HG02970 (cell line): ENCODE data around the gene PAM.

Source experiments
- ATAC-seq: cut with Tn5 transposase; IDR thresholded peaks from one replicate; pipeline ENCODE4 v1.9.1; 2021; ENCODE audit warnings: mild to moderate bottlenecking, moderate library complexity, moderate number of reproducible peaks; ENCODE audit not compliant: unreplicated experiment, low FRiP score

PAM gene

DNA sequence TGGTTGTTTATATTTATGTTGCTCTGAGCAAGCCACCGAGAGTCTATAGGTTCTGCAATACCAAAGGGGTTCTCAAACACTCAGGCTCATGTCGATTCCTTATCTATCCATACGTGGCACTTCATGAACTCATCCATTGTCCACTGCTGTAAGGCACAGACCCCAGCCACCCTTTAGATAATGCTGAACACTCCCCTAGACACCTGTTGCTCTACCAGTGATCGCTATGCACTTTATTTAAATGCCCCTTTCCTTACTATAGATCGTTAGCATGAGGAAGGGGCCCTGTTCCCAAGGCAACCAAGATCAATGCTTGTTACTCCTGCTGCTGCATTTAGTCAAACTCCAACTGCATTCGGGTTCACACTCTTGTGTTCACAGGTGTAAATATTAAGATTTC is 171.9 kb downstream of the PAM start:
- ATAC-seq = no peak

DNA sequence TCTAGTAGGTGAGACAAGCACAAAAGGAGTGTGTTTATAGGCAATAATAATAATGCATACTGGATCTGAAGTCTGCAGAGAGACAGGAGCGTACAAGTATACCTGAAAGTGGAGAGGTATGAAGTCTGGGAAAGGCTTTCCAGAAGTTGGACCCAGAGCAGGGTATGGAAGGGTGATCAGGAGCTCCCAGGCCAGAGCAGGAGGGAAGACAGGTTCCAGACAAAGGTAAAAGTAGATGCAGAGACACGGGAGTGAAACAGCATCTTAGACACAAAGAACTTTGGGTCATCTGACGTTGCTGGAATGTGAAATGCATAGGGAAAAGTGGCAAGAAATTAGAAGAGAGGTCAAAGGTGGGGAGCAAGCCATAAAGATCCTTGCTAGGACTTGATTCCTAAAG is 175.1 kb downstream of the PAM start:
- ATAC-seq = no peak

DNA sequence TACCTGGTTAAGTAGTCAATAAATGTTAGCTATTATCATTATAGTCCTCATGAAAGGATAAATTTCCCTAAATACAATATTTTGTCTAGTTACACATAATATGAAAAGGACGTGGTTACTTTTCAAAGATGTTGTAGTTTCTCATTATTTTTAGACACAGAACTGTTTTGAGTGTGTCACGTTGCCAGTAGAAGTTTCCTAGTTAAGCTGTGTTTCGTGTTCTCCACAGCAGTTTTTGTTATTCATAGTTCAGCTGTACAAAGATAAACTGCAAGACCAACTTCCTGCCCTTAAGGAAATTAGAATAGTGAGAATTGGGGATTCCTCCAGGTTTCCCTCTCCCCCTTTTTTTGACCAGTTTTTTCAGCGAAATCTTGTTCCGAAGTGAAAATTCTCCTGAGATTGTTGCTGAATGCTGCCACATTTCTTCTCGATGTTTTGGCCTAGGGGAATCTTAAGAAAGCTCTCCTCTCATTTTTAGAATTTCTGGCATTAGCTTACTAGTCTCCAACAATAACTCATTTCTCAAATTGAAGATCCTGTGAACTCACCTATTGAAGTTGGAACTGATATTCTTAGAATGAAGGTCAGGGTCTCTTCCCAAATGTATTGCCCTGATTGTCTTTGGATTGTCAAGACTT is 176.1 kb downstream of the PAM start:
- no peak for ATAC-seq

DNA sequence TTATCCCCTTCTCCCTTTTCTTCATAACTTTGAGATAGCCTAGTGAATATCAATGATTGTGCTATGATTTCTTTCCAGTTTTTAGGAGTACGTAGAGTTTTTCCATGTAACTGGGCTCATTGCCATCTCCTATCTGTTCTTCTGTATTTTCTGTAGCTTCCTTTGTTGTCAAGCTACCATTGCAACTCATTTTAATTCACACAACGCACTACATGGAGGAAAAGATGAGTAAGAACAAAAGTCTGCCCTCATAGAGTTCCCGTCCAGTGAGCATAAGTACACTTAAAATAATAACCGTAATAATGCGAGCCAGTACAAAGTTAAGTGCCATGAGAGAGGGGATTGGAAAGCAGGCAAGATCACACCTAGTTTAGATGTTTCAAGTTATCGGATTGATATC is 177.7 kb downstream of the PAM start:
- ATAC-seq = no peak

DNA sequence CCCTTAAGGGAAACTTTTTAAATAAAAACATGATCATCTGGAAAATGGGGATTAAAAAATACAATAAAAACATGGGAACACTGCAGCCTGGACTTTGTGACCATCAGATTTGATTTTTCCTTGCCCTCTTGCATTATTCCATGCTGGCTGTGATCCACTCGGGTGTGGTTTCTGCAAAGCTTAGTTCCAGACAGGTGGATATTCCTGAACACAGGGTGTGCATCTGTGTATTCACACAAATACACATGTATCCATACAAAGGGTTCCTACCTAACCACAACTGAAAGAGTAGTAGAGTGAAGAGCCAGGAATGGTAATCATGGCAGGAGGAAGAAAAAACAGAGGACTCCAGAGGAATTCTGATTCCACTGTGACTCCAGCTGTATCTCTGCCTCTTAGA is 178.2 kb downstream of the PAM start:
- ATAC-seq = no peak

DNA sequence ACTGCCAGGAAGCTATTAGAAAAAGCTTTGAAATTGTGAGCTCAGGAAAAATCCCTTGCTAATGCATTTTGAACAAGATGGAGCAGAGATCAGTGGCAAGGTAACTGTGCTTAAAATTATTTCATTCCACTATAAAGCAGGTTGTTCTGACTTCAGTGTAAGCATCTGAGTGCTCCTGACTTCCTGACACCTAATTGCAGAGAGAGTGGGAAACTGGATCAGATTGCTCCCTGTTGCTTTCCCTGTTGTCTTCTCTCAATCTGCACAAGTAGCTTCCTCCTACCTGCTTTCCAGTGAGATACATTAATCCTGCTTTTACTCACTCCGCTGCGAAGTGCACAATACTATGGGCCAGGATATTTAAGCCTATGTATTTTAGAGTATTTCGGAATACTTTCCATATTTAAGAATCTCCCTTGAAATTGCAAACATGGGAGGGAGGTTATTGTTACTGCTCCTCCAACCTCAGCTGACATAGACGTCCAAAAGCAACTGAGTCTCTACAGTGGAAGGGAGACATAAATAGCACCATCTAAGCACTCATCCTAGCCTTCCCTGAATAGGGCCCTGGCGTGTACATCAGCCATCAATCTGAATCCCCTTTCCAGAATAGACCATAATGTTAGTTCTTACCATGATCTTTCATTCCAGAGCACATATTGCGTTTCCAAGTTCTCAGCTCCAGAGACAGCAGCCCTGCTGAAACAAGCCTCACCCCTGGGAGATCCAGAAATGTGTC is 178.8 kb downstream of the PAM start:
- ATAC-seq = no peak

DNA sequence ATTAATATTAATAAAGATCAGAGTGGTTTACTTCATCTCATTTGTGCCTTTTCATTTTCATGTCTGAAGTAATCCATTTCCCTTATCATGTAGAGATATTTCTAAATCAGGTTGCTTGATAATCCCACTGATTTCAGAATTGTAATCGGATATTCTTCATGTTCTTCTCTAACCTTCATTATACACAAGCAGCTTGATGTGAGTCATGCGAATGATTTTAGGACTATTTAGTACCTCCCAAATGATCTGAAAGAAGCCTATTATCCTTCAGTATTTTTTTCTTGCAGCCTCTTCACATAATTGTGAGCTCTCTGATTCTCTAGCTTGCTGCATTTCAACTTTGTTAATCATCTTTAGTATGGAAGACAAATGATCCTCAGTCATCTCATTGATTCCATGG is 182.8 kb downstream of the PAM start:
- no peak for ATAC-seq

DNA sequence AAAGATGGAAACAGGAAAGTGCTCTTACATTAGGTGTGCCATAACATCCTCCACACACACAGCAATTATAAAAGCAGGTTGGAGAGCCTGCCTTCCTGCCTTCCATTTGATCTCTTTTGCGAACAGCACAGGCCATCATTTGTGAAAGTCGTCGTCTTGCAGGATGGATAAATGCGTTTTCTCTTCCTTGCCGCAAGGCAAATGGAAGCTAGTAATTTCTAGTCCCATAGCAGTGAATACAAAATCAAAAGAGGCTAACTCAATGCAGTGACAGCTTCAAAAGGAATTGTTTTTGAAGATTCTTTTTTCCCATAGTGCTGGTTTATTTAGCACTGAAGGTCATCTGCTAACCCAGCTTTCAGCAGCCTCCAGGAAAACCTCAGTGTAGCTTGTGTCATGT is 186.0 kb downstream of the PAM start:
- ATAC-seq = no peak

DNA sequence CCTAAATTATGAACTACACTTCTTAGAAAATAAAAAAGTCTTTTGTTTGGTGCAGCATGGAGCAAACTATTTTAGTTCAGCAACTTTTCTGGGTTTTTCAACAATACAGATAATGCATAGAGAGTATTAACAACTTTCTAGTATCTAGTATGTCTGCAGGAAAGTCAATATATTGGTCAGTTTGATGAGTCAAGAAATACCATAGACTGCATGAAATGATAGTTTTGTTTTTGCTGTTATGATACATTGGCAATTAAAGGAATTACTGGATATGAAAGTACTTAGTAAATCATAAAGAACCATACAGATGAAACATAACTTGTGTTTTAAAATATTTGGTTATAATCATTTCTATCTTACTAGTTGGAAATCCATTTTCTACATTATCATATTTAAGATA is 191.3 kb downstream of the PAM start:
- ATAC-seq = no peak

DNA sequence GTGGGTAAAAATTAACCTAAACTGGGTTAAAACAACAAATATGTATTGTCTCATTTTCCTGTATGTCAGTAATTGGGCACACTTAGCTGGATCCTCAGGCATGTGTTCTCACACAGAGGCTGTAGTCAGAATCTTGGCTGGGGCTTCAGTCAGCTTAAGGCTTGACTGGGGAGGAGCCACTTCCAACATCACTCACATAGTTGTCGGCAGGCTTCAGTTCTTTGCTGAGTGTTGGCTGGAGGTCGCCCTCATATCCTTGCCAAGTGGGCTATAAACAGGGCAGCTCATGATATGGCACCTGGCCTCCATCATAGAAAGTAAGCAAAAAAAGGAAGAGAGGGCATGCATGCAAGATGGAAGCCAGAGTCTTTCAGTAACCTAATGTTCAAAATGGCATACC is 191.9 kb downstream of the PAM start:
- no peak for ATAC-seq

DNA sequence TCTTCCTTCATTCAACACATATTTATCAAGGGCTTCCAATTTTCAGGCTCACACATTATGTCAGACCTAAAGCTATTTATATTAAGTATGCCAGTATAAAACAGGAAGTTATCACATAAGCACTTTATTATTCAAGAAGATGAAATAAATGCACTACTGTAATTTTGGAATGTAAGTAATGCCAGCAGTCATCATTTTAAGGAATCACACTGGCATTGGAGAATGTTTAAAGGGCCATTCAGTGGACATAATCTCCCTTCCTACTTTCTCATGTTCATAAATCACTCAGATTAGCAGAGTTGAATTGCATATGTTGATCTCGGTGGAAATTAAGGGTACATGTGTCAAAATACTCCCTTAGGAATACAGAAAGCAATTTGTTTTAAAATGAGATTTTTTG is 200.4 kb downstream of the PAM start:
- no peak for ATAC-seq

DNA sequence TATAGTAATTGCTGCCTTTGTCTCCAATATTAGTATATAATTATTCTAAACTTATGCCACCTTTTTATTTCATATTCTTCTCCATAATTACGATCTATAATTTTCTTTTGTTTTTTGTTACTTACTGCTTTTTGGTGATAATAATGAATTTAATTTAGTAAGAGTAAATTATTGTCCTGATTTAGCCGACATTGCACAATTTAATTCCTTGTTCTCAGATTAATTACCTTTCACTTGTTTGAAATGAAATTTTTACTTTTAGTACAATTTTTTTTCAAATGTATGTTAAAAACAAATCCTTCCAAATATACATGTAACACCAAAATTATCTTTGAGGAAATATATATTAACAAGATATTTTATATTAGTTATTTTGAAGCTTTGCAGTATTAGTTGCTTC is 201.5 kb downstream of the PAM start:
- ATAC-seq = no peak

DNA sequence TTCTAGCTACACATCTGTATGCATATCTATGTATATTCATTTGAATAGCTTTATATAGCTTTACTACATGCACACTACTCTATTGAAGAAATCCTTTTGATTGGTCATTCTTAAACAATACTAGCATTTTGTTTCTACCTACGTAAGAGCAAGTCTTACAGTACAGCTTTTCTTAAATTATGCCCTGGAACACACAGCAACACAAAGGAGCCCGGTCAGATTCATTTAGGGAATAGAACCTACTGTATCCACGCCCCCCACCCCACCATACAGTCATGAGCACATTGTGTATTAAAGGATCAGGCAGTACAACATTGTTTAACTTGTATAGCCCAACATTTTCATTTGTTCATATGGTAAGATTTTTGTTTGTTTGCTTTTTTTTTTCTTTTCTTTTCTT is 202.0 kb downstream of the PAM start:
- ATAC-seq = no peak

DNA sequence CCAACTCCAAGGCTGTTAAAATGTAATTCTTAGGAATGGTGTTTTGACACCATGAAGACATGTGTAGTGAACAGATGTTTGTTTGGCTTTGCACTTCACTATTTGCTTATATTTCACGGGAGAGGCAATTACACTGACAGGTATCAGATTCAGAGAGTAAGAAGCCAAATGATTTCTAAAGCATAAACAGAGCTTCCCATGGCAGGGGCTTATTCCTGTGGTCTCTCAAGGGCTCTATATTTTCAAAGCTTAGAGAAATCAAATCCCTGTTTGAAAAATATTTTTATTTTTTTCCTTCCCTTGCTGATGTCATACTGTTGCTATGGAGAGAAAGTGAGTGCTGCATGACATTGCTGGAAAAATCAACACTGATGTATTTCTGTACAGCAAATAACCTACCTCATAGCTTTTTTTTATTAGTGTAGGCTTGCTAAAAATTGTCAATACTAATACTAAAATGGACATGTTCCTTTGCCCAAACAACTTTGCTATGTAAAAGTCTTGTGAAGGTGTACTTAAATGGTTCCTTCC is 203.4 kb downstream of the PAM start:
- no peak for ATAC-seq

DNA sequence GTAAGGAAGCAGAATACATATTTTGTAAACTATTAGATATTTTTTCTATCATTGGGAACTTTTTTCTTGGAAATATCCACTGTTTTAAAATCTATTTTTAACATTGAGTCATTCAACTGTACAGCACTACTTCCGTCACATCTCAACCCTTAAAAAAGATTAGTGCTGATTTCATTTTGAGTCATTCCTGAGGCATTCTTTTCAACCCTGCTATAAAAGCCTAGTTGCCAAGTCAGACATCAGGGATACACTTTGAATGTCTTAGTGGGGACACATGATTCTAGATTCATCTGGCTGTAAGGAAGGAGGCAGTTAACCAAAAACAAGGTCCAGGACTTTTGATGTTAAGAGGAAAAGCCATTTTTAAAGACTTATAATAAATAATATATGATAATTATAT is 203.9 kb downstream of the PAM start:
- no peak for ATAC-seq

DNA sequence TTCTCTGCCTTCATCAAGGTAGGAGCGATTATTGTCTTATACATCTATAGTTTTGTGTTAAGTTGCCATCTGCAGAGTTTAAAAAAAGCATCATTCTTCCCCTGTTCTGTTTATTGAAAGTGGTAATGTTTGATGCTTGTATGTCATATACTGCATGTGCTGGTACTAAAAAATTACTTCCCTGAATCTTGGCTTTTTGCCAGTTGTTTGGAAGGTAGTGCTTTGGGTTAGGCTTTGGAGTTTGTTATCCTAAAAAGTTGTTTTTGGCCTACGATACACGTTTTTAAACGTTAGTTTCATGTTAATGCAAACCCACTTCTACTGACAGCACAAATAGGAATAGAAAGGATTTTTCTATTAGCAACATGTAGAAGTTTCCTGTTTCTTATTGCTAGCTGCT is 206.6 kb downstream of the PAM start:
- no peak for ATAC-seq

DNA sequence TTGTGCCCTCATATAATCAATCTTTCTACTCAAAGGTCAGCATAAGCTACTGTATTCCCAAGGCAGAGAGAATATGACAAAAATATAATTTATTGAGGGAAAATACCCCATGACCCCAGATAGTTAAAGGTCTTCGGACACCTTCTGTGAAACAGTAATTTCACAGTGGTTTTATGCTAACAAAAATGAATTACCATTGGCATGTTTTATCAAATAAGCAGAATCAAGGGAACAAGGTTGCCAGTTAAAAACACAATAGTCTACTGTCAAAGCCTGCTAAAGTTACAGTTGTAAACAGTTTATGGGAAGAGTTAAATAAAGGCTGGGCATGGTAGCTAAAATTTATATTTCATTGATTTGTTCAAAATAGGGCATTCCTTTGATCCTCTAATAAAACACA is 210.5 kb downstream of the PAM start:
- no peak for ATAC-seq

DNA sequence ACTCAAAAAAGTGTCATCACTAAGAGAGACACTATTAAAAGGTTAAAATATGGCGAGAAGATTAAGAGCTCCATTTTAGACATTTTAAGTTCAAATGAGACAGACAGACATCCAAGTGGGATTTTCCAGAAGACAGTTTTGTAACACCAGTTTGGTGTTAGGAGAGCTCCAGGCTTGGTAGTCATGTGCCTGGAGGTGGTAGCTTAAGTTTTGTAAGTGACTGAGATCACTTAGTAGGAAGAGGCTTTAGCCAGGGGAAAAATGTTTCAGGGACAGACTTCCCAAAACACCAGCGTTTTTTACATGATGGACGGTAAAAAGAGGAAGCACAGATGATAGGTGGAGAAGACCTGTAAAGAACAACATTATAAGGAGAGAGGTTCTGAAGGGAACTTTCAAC is 214.5 kb downstream of the PAM start:
- no peak for ATAC-seq

DNA sequence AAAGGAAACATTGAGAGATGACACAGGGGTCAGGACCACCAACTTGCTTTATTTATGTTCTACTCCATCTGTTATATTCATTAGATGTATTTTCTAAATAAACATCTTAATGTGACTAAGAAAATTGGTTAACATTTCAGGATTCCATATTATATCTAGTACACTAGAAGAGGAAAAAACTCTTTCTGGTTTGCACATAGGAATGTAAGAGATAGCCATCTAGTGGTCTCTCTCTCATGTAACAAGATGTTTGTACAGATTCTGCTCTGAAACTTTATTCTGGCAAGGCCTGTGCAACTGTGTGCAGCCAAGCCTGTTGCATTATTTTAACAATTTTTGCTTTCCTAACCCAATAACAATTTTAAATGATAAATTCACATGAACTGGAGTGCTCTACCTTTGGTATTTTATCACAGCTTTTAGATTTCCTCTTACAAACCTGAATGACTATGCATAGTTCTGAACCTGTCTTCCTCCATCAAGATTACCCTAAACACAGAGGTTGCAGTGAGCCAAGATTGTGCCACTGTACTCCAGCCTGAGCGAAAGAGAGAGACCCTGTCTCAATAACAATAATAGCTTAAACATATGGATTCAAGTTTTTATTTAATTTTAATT is 216.7 kb downstream of the PAM start:
- ATAC-seq = no peak

DNA sequence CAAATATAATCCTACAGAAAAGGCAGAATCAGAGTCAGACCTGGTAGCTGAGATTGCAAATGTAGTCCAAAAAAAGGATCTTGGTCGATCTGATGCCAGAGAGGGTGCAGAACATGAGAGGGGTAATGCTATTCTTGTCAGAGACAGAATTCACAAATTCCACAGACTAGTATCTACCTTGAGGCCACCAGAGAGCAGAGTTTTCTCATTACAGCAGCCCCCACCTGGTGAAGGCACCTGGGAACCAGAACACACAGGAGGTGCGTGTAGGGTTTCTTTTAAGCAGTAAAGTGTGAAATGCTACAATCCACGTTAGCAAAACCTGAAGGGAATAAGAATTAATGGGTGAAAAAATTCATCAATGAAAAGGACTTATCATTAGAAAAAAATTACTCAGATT is 219.1 kb downstream of the PAM start:
- ATAC-seq = no peak

DNA sequence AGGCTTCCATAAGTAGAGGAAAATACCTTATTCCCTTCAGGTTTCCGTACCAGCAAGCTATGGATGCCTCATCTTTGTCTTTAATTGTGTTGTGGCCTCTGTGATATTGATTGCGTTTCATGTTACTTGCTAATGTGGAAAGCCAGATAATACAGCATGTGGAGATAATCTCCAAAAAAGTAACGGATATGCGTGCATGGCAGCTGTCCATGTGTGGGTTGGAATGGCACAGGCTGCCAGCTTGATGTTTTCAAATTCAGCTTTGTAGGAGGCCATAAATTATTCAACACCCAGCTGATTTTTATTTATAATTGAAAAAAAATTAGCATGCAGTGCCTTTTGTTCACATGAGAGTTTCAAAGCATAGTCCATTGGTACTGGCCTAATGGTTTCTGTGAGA is 219.9 kb downstream of the PAM start:
- no peak for ATAC-seq
